BLaER1 (cell line): ENCODE data around the gene ACIN1.

Experiments
- H3K27ac ChIP-seq: shearing (Covaris generic); formaldehyde crosslinking; 2 replicates; pipeline ENCODE4 v1.8.1; 2022
- H3K27me3 ChIP-seq: shearing (Covaris generic); formaldehyde crosslinking; 2 replicates; pipeline ENCODE4 v1.8.1; 2022
- H3K36me3 ChIP-seq: shearing (Covaris generic); formaldehyde crosslinking; 2 replicates; pipeline ENCODE4 v1.8.1; 2022
- H3K4me1 ChIP-seq: shearing (Covaris generic); formaldehyde crosslinking; 2 replicates; pipeline ENCODE4 v1.8.1; 2022
- H3K4me2 ChIP-seq: shearing (Covaris generic); formaldehyde crosslinking; 2 replicates; pipeline ENCODE4 v1.8.1; 2022
- H3K4me3 ChIP-seq: shearing (Covaris generic); formaldehyde crosslinking; 2 replicates; pipeline ENCODE4 v1.8.1; 2022
- H3K9ac ChIP-seq: shearing (Covaris generic); formaldehyde crosslinking; 2 replicates; pipeline ENCODE4 v1.8.1; 2022
- H3K9me3 ChIP-seq: shearing (Covaris generic); formaldehyde crosslinking; 2 replicates; pipeline ENCODE4 v1.8.1; 2022
- H4K20me1 ChIP-seq: shearing (Covaris generic); formaldehyde crosslinking; 2 replicates; pipeline ENCODE4 v1.8.1; 2022
- Cebpa-rat ChIP-seq: shearing (Covaris generic); IDR thresholded peaks from 2 replicates; pipeline ENCODE4 v1.8.1; 2022

ACIN1 gene

DNA sequence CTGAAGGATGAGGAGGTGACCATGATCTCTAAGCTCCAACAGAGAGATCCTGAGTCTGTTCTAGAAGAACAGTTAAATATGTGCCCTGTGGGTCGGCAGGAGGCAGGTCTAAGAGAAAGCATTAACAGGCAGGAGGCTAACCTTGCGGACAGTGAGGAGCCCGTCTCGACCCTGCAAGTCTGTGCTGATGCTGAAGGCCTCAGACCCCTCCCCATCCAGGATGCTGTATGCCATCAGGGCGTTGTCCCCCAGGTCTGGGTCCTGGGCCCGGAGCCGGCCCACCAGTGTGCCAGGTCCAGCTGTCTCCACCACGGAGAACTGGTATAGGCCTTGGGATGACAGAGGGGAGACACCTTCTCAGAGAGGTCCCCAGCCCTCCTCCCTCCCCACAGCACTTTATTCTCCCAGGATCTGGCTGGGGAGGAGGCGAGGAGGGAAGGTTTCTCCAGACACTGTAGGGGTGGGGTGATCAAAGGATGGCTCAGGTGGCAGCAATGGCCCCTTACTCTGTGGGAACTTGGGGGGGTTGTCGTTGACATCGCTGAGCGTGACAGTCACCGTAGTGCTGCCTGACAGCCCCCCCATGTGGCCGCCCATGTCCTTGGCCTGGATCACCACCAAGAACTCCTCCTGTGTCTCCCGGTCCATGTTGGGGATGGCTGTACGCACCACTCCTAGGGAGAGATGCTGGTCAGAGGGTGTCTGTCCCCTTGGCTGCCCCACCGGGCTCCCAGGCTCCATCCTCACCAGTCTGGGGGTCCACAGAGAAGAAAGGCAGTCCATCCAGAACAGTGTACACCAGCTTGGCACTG lies 40.7 kb downstream of the ACIN1 start:
- Histone ChIP-seq H3K9ac (no peak overlapping the region), H4K20me1 (peaks cover 17% of the 10 kb centered on the region), H3K4me3 (no peak overlapping the region), H3K4me1 (peaks cover 36% of the 10 kb centered on the region), H3K27ac (no peak overlapping the region), H3K27me3 (0 out of 2 replicates have a peak, but pooled peaks cover 7% of the 10 kb centered on the region), H3K9me3 (no peaks in the 10 kb centered on the region), H3K36me3 (peaks cover 19% of the 10 kb centered on the region), H3K4me2 (no peak overlapping the region)
- TF ChIP-seq Cebpa-rat, result no peak

DNA sequence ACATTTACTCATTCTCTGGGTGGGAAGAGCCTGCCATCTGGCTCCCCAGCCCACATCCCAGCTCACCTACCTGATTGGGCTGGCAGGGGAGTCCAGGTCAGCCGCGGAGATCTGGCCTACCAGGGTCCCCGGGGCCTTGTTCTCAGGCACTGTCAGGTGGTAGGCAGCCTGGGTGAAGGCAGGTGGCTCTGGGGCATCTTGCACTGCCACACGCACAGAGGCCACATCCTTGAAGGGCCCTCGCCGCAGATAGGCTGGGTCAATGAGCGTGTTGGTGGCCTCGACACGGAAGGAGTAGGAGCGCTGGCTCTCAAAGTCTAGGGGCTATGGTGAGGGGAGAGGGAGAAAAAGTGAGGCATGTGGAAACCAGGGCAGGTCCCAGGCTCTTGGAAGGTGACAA lies 41.5 kb downstream of the ACIN1 start:
- TF ChIP-seq Cebpa-rat, result no peak
- H3K9me3 ChIP-seq, result no peaks in the 10 kb centered on the region
- no peak overlapping the region for H3K27ac ChIP-seq
- H3K4me2 ChIP-seq, result no peak overlapping the region
- H3K4me1 ChIP-seq, result peaks cover 28% of the 10 kb centered on the region
- H3K27me3 ChIP-seq, result 0 out of 2 replicates have a peak, but pooled peaks cover 7% of the 10 kb centered on the region
- H4K20me1 ChIP-seq, result peaks cover 9% of the 10 kb centered on the region
- no peak overlapping the region for H3K9ac ChIP-seq
- peaks cover 18% of the 10 kb centered on the region for H3K36me3 ChIP-seq
- no peak overlapping the region for H3K4me3 ChIP-seq

DNA sequence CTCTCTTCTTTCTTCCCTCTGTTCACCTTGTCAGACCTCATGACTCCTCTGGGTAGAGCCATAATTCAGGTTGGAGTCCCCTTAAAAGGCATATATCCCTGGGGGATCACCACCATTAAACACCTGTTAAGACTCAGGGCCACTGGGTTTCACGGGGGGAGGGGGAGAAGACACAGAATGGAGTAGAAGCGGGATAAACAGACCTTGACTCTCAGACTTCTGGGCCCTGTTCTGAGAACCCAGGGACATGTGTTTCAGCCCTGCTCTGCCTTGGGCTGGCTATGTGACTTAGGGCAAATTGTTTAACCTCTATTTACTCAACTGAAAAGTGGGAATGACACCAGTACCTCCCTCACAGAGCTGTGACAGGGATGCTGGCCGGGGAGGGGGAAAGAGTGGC lies 42.3 kb downstream of the ACIN1 start:
- H3K9me3 ChIP-seq, result no peaks in the 10 kb centered on the region

DNA sequence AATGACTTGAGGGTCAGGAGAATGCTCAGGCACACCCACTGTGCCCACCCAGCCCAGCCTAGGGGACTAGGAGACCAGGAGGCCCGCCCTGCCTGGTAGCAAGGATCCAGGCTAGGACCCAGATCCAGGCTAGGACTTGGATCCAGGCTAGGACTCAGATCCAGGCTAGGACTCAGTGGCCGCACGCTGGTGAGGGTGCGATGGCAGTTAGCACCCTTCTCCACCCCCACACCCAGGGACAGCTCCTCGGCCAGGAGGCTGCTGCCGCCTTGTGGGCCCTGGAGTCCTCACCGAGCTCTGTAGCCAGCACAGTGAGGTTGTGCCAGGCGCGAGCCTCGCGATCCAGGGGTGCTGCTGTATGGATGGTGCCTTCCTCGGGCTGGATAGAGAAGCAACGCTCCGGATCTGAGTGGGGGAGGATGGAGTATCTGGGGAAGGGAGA lies 42.7 kb downstream of the ACIN1 start:
- H3K36me3 ChIP-seq, result peaks cover 25% of the 10 kb centered on the region
- H3K9me3 ChIP-seq, result no peaks in the 10 kb centered on the region
- no peak for TF ChIP-seq Cebpa-rat
- H4K20me1 ChIP-seq, result no peaks in the 10 kb centered on the region; the same call in 1 of the 2 replicates
- H3K4me1 ChIP-seq, result peaks cover 21% of the 10 kb centered on the region
- no peak overlapping the region for H3K27ac ChIP-seq
- 0 out of 2 replicates have a peak, but pooled peaks cover 7% of the 10 kb centered on the region for H3K27me3 ChIP-seq
- no peak overlapping the region for H3K4me3 ChIP-seq
- no peak overlapping the region for H3K4me2 ChIP-seq
- H3K9ac ChIP-seq, result no peak overlapping the region

More for the DNA sequence above, 42.3 kb downstream of the ACIN1 start:
- no peak overlapping the region for H3K9ac ChIP-seq
- peaks cover 23% of the 10 kb centered on the region for H3K36me3 ChIP-seq
- TF ChIP-seq Cebpa-rat, result no peak
- no peak overlapping the region for H3K27ac ChIP-seq
- peaks cover 22% of the 10 kb centered on the region for H3K4me1 ChIP-seq
- no peak overlapping the region for H3K4me3 ChIP-seq
- 0 out of 2 replicates have a peak, but pooled peaks cover 7% of the 10 kb centered on the region for H3K27me3 ChIP-seq
- H3K4me2 ChIP-seq, result no peak overlapping the region
- peaks cover 1% of the 10 kb centered on the region for H4K20me1 ChIP-seq

DNA sequence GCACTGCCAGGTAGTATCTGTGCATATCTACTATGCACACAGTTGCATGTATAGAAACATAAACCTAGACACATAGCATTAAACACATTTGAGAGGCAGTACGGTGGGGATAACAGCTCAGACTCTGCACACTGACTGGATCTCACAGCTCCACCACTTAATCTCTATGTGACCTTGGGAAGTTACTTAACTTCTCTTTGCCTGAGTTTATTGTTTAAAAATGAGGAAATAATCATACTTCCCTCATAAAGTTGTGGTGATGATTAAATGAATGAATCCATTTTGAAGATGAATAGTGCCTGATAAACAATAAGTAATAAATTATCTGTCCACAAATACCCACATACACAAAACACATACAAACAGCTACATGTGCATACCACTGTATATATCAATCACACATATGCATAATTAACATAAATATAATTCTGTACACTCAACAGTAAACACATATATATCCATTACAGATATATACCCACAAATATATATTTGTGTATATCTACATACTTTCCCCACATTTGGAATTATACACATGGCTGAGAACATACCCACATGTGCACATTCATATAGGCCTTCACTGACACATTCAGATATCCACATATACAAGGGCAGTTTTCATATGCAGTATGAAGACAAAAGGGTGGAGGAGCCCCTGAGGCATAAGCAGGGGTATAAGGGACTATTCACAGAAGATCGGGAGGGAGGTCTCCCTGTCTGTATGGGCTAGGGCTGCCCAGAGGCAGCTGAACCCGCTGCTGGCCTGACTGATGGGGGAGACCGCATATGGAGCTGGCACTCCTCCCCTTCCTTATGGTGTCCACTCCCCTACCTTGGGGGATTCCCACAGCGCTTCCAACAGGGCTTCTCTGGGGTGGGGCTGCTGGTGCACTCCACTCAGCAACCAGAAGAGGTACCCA lies 43.5 kb downstream of the ACIN1 start:
- no peak for TF ChIP-seq Cebpa-rat

DNA sequence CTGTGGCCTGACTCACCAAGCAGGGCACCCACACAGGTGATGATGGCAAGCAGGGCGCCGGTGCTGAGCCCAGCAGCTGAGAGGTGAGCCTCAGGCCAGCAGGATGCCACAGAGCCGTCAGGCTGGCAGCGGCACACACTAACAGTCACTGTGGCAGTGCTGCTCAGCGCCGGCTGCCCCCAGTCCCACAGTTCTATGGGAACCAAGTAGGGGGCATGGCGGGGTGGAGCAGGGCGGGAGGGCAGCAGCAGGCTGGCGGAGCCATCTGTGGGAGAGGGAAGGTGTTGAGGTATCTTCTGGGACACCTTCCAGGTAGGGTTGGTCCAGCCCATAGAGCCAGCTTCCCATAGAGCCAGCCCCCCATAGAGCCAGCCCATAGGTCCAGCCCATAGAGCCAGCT lies 45.9 kb downstream of the ACIN1 start:
- no peak for TF ChIP-seq Cebpa-rat
- no peak overlapping the region for H3K27ac ChIP-seq
- no peaks in the 10 kb centered on the region for H4K20me1 ChIP-seq
- no peak overlapping the region for H3K4me2 ChIP-seq
- no peaks in the 10 kb centered on the region; the same call in 1 of the 2 replicates for H3K4me1 ChIP-seq
- H3K9me3 ChIP-seq, result no peaks in the 10 kb centered on the region
- no peak overlapping the region for H3K4me3 ChIP-seq
- no peak overlapping the region for H3K9ac ChIP-seq
- peaks cover 25% of the 10 kb centered on the region for H3K36me3 ChIP-seq
- no peaks in the 10 kb centered on the region for H3K27me3 ChIP-seq

More for the DNA sequence above, 43.5 kb downstream of the ACIN1 start:
- H3K4me3 ChIP-seq, result no peak overlapping the region
- no peaks in the 10 kb centered on the region; the same call in 1 of the 2 replicates for H4K20me1 ChIP-seq
- no peak overlapping the region for H3K9ac ChIP-seq
- H3K27me3 ChIP-seq, result no peaks in the 10 kb centered on the region
- peaks cover 13% of the 10 kb centered on the region for H3K4me1 ChIP-seq
- H3K27ac ChIP-seq, result no peak overlapping the region
- H3K4me2 ChIP-seq, result no peak overlapping the region
- H3K36me3 ChIP-seq, result peaks cover 25% of the 10 kb centered on the region
- no peaks in the 10 kb centered on the region for H3K9me3 ChIP-seq

DNA sequence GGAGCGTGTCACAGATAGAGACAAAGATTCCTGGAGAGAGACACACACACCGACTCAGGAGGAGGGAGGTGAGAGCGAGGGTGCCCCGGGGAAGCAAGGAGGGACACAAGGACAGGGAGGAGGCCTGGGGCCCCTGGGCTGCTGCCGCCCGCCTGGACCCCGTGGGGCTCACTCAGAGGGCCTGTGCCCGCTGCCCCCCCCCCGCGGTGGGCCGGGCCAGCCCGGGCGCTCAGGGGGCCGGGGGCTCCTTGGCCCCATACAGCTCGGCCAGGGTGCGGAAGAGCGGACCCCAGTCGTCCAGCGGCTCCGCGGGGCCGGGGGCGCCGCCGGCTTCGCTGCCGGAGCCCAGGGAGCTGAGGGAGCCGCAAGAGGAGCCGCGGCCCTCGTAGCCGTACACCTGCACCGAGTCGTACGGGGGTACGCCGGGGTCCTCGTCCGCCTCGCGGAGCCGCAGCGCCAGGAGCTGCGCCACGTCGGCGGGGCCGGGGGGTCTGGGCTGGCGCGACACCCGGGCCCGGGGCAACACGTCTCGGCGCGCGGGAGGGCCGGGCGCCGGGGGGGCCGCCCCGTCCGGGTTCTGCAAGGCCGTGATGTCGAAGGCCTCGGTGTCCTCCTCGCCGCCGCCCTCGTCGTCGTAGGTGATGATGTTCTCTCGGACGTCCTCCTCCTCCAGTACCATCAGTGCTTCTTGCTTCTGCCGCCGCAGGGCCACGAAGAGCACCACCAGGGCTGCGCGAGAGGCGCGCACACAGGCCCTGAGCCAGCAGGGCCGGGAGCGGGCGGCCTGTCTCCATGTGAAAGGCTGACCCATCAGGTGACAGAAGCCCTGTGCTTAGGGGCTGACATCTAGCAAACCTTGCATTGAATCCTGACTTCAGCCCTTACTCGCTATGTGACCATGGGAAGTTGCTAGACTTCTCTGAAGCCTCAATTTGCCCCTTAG lies 46.9 kb downstream of the ACIN1 start:
- Histone ChIP-seq H3K4me2 (no peak overlapping the region), H3K27ac (no peak overlapping the region)

DNA sequence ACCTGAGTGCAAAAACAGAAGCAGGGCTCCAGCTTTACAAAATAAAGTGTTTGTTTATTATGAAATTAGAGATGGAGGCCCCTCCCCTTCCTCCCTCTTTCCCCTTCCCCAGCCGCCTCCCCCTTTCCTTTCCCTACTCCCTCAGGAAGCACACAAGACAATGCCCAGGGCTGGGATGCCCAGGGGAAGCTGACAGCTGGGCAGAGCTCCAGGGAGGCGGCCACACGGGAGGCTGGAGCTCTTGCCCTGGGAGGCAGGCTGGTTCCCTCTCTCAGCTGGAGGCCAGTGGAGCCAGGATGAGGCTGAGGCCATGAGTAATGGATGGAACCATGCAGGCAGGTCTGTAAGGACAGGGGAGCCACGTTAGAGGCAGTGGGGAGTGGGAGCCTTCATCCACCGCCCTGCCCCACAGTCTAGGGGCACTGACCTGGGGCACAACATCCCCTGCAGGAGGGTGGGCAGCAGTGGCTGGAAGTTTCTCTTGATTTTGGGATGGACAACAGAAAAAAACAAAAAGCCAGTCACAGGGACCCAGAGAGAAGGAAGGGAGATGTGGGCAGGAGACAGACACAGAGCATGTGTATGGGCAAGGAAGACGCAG lies 47.8 kb downstream of the ACIN1 start:
- H3K27me3 ChIP-seq, result no peaks in the 10 kb centered on the region
- no peak for TF ChIP-seq Cebpa-rat
- H3K9ac ChIP-seq, result 0 out of 2 replicates have a peak overlapping the region, but pooled peaks have one; percentile 19
- no peak overlapping the region for H3K27ac ChIP-seq
- no peaks in the 10 kb centered on the region for H3K9me3 ChIP-seq
- peaks cover 22% of the 10 kb centered on the region for H3K36me3 ChIP-seq
- no peaks in the 10 kb centered on the region for H4K20me1 ChIP-seq
- H3K4me1 ChIP-seq, result no peaks in the 10 kb centered on the region; the same call in 1 of the 2 replicates
- no peak overlapping the region for H3K4me3 ChIP-seq
- H3K4me2 ChIP-seq, result no peak overlapping the region

More for the DNA sequence above, 46.9 kb downstream of the ACIN1 start:
- no peaks in the 10 kb centered on the region; the same call in 1 of the 2 replicates for H3K4me1 ChIP-seq
- H3K9me3 ChIP-seq, result no peaks in the 10 kb centered on the region
- H3K4me3 ChIP-seq, result no peak overlapping the region
- TF ChIP-seq Cebpa-rat, result no peak
- H3K36me3 ChIP-seq, result peaks cover 23% of the 10 kb centered on the region
- H3K27me3 ChIP-seq, result no peaks in the 10 kb centered on the region
- H4K20me1 ChIP-seq, result no peaks in the 10 kb centered on the region
- H3K9ac ChIP-seq, result 0 out of 2 replicates have a peak overlapping the region, but pooled peaks have one; percentile 19
